HL-60/S4 treated with phorbol 12-myristate 13-acetate at 8.2 ng/mL for 4 days and 3 days (cell line): ENCODE results near the gene SSUH2.
"Not testable (repeated sequence)": the region's sequence is repeated elsewhere in the genome, so short reads cannot be mapped to it uniquely, and the experiment has no call there.

Source experiments
- in situ Hi-C: fragments of 300-500 bp; cut with MboI; formaldehyde crosslinking; loops from 2 replicates; pipeline ENCODE4 v1.15.0; 2022; ENCODE audit warnings: low sequenced_read_pairs

Gene SSUH2

GRCh38 chr3:8660175-8661118, 15.8 kb upstream of the SSUH2 start:
- in situ Hi-C loops = no loop called here

GRCh38 chr3:8659242-8659641, 14.6 kb upstream of the SSUH2 start:
- in situ Hi-C loops = no loop called here

- in situ Hi-C loops = no loop called here
Measured at GRCh38 chr3:8658306-8659212, 14.0 kb upstream of the SSUH2 start.

- in situ Hi-C loops = no loop called here
Measured at GRCh38 chr3:8657804-8658305, 13.3 kb upstream of the SSUH2 start.

GRCh38 chr3:8656240-8656639, 11.6 kb upstream of the SSUH2 start:
- in situ Hi-C loops = no loop called here

- in situ Hi-C loops = no loop called here
Measured at GRCh38 chr3:8655387-8655835, 10.8 kb upstream of the SSUH2 start.

- in situ Hi-C loops = not testable (repeated sequence)
Measured at GRCh38 chr3:8654572-8655329, 10.2 kb upstream of the SSUH2 start.

- in situ Hi-C loops = no loop called here
Measured at GRCh38 chr3:8653800-8654408, 9.3 kb upstream of the SSUH2 start.

- in situ Hi-C loops = no loop called here
Measured at GRCh38 chr3:8652324-8652987, 7.9 kb upstream of the SSUH2 start.

- in situ Hi-C loops = no loop called here
Measured at GRCh38 chr3:8651418-8652323, 7.1 kb upstream of the SSUH2 start.

- in situ Hi-C loops = no loop called here
Measured at GRCh38 chr3:8650583-8651416, 6.2 kb upstream of the SSUH2 start.

GRCh38 chr3:8649757-8650156, 5.2 kb upstream of the SSUH2 start:
- in situ Hi-C loops = no loop called here

- in situ Hi-C loops = no loop called here
Measured at GRCh38 chr3:8648909-8649741, 4.5 kb upstream of the SSUH2 start.

GRCh38 chr3:8647137-8647985, 2.8 kb upstream of the SSUH2 start:
- in situ Hi-C loops = no loop called here

GRCh38 chr3:8646313-8646938, 1.8 kb upstream of the SSUH2 start:
- in situ Hi-C loops = no loop called here

- in situ Hi-C loops = no loop called here
Measured at GRCh38 chr3:8645712-8646111, 1.1 kb upstream of the SSUH2 start.
